H1 (cell line): ENCODE measurements around the gene ABHD14A. TPM values are rescaled to one million over a fixed set of nuclear protein-coding genes. Genes with fewer than 3 reads are reported as not detected.

Experiments
- BACH1 ChIP-seq: IDR thresholded peaks from 2 replicates; pipeline ENCODE4 v1.6.1; 2012; ENCODE audit warnings: low read length, improper control_type of control experiment
- CHD1 ChIP-seq: IDR thresholded peaks from 2 replicates; pipeline ENCODE4 v1.6.1; 2012; ENCODE audit warnings: low read depth, low read length, improper control_type of control experiment
- CHD2 ChIP-seq: IDR thresholded peaks from 2 replicates; pipeline ENCODE4 v1.6.1; 2012; ENCODE audit warnings: low read length, improper control_type of control experiment
- EGR1 ChIP-seq: IDR thresholded peaks from 2 replicates; pipeline ENCODE4 v1.6.1; 2011; ENCODE audit warnings: low read depth, low read length, borderline replicate concordance
- EP300 ChIP-seq, 2 experiments: IDR thresholded peaks; 1 replicate in 1 of 2; 2 replicates in 1 of 2; pipeline ENCODE4 v1.6.1; 2011 to 2012; ENCODE audit warnings: low read depth in 2 of 2, low read length in 2 of 2, mild to moderate bottlenecking in 2 of 2, borderline replicate concordance in 1 of 2, inconsistent platforms in 1 of 2, moderate library complexity in 1 of 2
- KDM5A ChIP-seq: fragments of 200-600 bp; IDR thresholded peaks from 2 replicates; pipeline ENCODE4 v1.7.1; 2012; ENCODE audit warnings: mild to moderate bottlenecking, low read length, inconsistent platforms, mixed read lengths
- NANOG ChIP-seq: IDR thresholded peaks from 2 replicates; pipeline ENCODE4 v1.6.1; 2011; ENCODE audit warnings: low read length, low read depth, mild to moderate bottlenecking, inconsistent platforms; ENCODE audit not compliant: insufficient read depth, poor library complexity, severe bottlenecking
- POLR2A ChIP-seq, 2 experiments: IDR thresholded peaks; 1 replicate in 1 of 2; 2 replicates in 1 of 2; pipeline ENCODE4 v1.6.1; 2011; ENCODE audit warnings: low read depth in 2 of 2, low read length in 2 of 2, mild to moderate bottlenecking in 2 of 2; ENCODE audit errors: control extremely low read depth in 1 of 2
- POLR2AphosphoS5 ChIP-seq: IDR thresholded peaks from 2 replicates; pipeline ENCODE4 v1.6.1; 2011; ENCODE audit warnings: low read depth, low read length
- RXRA ChIP-seq: IDR thresholded peaks from 2 replicates; pipeline ENCODE4 v1.6.1; 2011; ENCODE audit warnings: low read depth, mild to moderate bottlenecking, low read length, moderate library complexity; ENCODE audit not compliant: insufficient read depth
- SP1 ChIP-seq: IDR thresholded peaks from 2 replicates; pipeline ENCODE4 v1.6.1; 2011; ENCODE audit warnings: low read depth, low read length
- TAF7 ChIP-seq: optimal IDR thresholded peaks from 2 replicates; pipeline ENCODE3; 2011; ENCODE audit warnings: low read depth, mild to moderate bottlenecking, inconsistent platforms, low read length, moderate library complexity, borderline replicate concordance
- TBP ChIP-seq: IDR thresholded peaks from 2 replicates; pipeline ENCODE4 v1.6.1; 2011; ENCODE audit warnings: low read depth, low read length, improper control_type of control experiment
- YY1 ChIP-seq: IDR thresholded peaks from 2 replicates; pipeline ENCODE4 v1.6.1; 2011; ENCODE audit warnings: low read depth, mild to moderate bottlenecking, low read length
- polyA plus RNA-seq, 7 experiments: library from polyadenylated mRNA; depleted of rRNA in 3 of 7; stranded (reverse) in 5 of 7; unstranded in 2 of 7; fragments of >200 nt in 5 of 7; fragments of 200-250 nt in 2 of 7; gene quantifications; 1 replicate in 5 of 7; 2 replicates in 1 of 7; 4 replicates in 1 of 7; pipeline versions ENCODE4 v1.2.1 to v1.2.3, GENCODE V29; 2011 to 2013; ENCODE audit warnings: missing spikeins in 2 of 7, mixed read lengths in 2 of 7
- total RNA-seq: library from RNA; stranded (reverse); fragmentation: NEBNext Ultra II Directional; extraction: Animal tissue kit (Norgen Biotek cat#: 25700); gene quantifications from 2 replicates; pipeline ENCODE4 v1.2.1, GENCODE V29; 2021
- TF ChIP-seq, protein P1 (sequence below): IDR thresholded peaks from 2 replicates; pipeline ENCODE4 v1.6.1; 2012; ENCODE audit warnings: inconsistent platforms
- TF ChIP-seq, protein P2 (sequence below): IDR thresholded peaks from 2 replicates; pipeline ENCODE4 v1.6.1; 2011; ENCODE audit warnings: low read length, improper control_type of control experiment
- TF ChIP-seq, protein P3 (sequence below), 3 experiments: IDR thresholded peaks; 1 replicate in 2 of 3; 2 replicates in 1 of 3; pipeline versions ENCODE4 v1.5.1 to v1.6.1; 2011; ENCODE audit warnings: low read length in 3 of 3, mild to moderate bottlenecking in 3 of 3, inconsistent platforms in 2 of 3, low read depth in 1 of 3, moderate library complexity in 1 of 3; ENCODE audit not compliant: insufficient read depth in 1 of 3; ENCODE audit errors: control extremely low read depth in 1 of 3
- TF ChIP-seq, protein P4 (sequence below): IDR thresholded peaks from 2 replicates; pipeline ENCODE4 v1.6.1; 2012; ENCODE audit warnings: low read length, inconsistent platforms

Gene ABHD14A
- total and polyA plus RNA-seq, 2 of the 8 experiments (the other 6 are each of a cell fraction or from before 2014, with no cell fraction given): 4.6 to 9.8 TPM

DNA sequence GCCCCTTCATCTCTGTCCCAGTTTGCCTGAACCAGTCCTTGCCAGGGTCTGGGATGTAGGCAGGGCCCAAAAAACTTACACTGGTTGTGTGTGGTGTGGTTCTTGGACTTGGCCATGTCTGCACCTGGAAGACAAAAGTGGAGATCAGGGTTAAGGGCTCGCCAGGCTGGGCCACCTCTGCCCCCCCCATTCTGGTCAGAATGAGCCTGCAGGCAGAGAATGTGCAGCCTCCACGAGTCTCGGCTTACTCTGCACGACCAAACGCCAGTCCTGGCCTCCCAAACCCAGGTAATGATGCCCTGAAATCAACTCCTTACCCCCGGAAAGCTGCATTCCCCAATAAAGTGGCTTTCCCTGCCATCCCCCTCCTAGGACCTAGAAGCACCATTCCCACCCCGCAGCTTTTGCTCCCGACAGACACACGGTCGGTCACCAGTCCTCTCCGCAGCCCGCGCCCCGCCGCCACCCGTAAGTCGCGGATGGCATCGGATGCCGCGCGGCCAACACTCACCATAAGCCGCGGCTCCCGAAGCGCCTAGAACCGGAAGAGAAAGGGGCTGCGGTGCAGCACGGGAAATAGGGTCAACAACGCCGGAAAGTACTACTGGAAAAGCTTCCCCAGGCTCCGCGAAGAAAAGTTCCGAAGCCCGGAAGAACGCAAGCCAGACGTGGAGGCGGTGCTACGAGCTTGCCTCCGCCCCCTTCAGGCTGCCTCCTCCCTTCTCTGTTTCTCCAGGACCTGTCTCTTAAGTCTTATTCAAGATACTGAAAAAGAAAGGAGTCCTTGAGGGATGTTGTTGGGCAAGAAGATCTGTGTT, 20.7 kb downstream of the ABHD14A start, which contains the start of gene RPL29 (continued):
- TF ChIP-seq, protein P1, sequence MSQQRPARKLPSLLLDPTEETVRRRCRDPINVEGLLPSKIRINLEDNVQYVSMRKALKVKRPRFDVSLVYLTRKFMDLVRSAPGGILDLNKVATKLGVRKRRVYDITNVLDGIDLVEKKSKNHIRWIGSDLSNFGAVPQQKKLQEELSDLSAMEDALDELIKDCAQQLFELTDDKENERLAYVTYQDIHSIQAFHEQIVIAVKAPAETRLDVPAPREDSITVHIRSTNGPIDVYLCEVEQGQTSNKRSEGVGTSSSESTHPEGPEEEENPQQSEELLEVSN: no peak
- TF ChIP-seq BACH1 (no peak), KDM5A (peak; percentile 44; the same call in 1 of the 2 replicates), EGR1 (no peak), POLR2A (IDR thresholded peaks at IDR 0.05; ENCODE audit: control extremely low read depth in 1 of 2, low read depth in 2 of 2, low read length in 2 of 2) (peak in 1 of 2 experiments; percentile 96; a peak in 2 of 3 replicates), CHD1 (0 out of 2 replicates have a peak, but pooled peaks have one; percentile 34), POLR2AphosphoS5 (peak; percentile 95), CHD2 (no peak), NANOG (no peak), RXRA (no peak), TAF7 (peak; percentile 99), YY1 (peak; percentile 74; the same call in 1 of the 2 replicates), EP300 (IDR thresholded peaks at IDR 0.05; ENCODE audit: borderline replicate concordance in 1 of 2, low read depth in 2 of 2, low read length in 2 of 2) (peak in 1 of 2 experiments; percentile 24; a peak in 1 of 3 replicates), SP1 (peak; percentile 91), TBP (peak; percentile 99)
- TF ChIP-seq, protein P2, sequence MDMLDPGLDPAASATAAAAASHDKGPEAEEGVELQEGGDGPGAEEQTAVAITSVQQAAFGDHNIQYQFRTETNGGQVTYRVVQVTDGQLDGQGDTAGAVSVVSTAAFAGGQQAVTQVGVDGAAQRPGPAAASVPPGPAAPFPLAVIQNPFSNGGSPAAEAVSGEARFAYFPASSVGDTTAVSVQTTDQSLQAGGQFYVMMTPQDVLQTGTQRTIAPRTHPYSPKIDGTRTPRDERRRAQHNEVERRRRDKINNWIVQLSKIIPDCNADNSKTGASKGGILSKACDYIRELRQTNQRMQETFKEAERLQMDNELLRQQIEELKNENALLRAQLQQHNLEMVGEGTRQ: no peak
- TF ChIP-seq, protein P3, sequence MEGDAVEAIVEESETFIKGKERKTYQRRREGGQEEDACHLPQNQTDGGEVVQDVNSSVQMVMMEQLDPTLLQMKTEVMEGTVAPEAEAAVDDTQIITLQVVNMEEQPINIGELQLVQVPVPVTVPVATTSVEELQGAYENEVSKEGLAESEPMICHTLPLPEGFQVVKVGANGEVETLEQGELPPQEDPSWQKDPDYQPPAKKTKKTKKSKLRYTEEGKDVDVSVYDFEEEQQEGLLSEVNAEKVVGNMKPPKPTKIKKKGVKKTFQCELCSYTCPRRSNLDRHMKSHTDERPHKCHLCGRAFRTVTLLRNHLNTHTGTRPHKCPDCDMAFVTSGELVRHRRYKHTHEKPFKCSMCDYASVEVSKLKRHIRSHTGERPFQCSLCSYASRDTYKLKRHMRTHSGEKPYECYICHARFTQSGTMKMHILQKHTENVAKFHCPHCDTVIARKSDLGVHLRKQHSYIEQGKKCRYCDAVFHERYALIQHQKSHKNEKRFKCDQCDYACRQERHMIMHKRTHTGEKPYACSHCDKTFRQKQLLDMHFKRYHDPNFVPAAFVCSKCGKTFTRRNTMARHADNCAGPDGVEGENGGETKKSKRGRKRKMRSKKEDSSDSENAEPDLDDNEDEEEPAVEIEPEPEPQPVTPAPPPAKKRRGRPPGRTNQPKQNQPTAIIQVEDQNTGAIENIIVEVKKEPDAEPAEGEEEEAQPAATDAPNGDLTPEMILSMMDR (IDR thresholded peaks at IDR 0.05; ENCODE audit: control extremely low read depth in 1 of 3, insufficient read depth in 1 of 3, low read depth in 1 of 3, low read length in 3 of 3): peak in 1 of 3 experiments; percentile 2; a peak in 1 of 4 replicates
- TF ChIP-seq, protein P4, sequence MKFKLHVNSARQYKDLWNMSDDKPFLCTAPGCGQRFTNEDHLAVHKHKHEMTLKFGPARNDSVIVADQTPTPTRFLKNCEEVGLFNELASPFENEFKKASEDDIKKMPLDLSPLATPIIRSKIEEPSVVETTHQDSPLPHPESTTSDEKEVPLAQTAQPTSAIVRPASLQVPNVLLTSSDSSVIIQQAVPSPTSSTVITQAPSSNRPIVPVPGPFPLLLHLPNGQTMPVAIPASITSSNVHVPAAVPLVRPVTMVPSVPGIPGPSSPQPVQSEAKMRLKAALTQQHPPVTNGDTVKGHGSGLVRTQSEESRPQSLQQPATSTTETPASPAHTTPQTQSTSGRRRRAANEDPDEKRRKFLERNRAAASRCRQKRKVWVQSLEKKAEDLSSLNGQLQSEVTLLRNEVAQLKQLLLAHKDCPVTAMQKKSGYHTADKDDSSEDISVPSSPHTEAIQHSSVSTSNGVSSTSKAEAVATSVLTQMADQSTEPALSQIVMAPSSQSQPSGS: peak; percentile 88
